NCI-H2171 (cell line): ENCODE data around the gene FDX1.

Experiments used
- DNase-seq: peaks from one replicate; lab custom pipeline; 2025; lab: John Stamatoyannopoulos, UW

FDX1 gene

GRCh38 chr11:110431051-110431672, 1.4 kb downstream of the FDX1 start:
- no peak for DNase-seq

GRCh38 chr11:110431674-110432073, 1.9 kb downstream of the FDX1 start:
- no peak for DNase-seq

- no peak for DNase-seq
These were observed 3.1 kb downstream of the FDX1 start for GRCh38 chr11:110432713-110433392.

- peak; percentile 23 for DNase-seq
These were observed 3.9 kb downstream of the FDX1 start for GRCh38 chr11:110433393-110434333.

- DNase-seq: no peak
These were observed 5.4 kb downstream of the FDX1 start for GRCh38 chr11:110434952-110435779.

- no peak for DNase-seq
These were observed 6.3 kb downstream of the FDX1 start for GRCh38 chr11:110435780-110436717.

GRCh38 chr11:110438017-110438416, 8.3 kb downstream of the FDX1 start:
- DNase-seq: no peak

GRCh38 chr11:110445437-110445836, 15.7 kb downstream of the FDX1 start:
- DNase-seq: no peak

GRCh38 chr11:110446061-110446460, 16.3 kb downstream of the FDX1 start:
- DNase-seq: no peak

- no peak for DNase-seq
These were observed 16.8 kb downstream of the FDX1 start for GRCh38 chr11:110446594-110446993.

- no peak for DNase-seq
These were observed 17.6 kb downstream of the FDX1 start for GRCh38 chr11:110447343-110447742.

- no peak for DNase-seq
These were observed 18.4 kb downstream of the FDX1 start for GRCh38 chr11:110447897-110448745.

- no peak for DNase-seq
These were observed 20.5 kb downstream of the FDX1 start for GRCh38 chr11:110450246-110450645.

- no peak for DNase-seq
These were observed 23.0 kb downstream of the FDX1 start for GRCh38 chr11:110452720-110453119.

GRCh38 chr11:110453684-110454354, 24.1 kb downstream of the FDX1 start:
- DNase-seq: no peak

GRCh38 chr11:110454609-110455008, 24.9 kb downstream of the FDX1 start:
- no peak for DNase-seq

GRCh38 chr11:110455718-110456117, 26.0 kb downstream of the FDX1 start:
- DNase-seq: no peak

GRCh38 chr11:110463153-110463552, 33.4 kb downstream of the FDX1 start:
- no peak for DNase-seq

GRCh38 chr11:110465231-110465630, 35.5 kb downstream of the FDX1 start:
- DNase-seq: no peak
